H7 (cell line): ENCODE results near the gene PNKP. TPM values are rescaled to one million over a fixed set of nuclear protein-coding genes. Genes with fewer than 3 reads are reported as not detected.

ENCODE experiments used
- DNase-seq: peaks from one replicate; pipeline ENCODE4 v3.0.0; 2012
- H3K27me3 ChIP-seq: 2 replicates; pipeline ENCODE4 v1.6.0; 2011; ENCODE audit warnings: mild to moderate bottlenecking, low read length; ENCODE audit not compliant: control insufficient read depth, insufficient read depth
- H3K36me3 ChIP-seq: replicated peaks from 2 replicates; pipeline ENCODE4 v1.5.1; 2011; ENCODE audit warnings: low read length; ENCODE audit not compliant: control insufficient read depth, insufficient read depth
- H3K4me3 ChIP-seq: 2 replicates; pipeline ENCODE4 v1.5.1; 2011; ENCODE audit warnings: low read depth, mild to moderate bottlenecking, control low read depth, low read length, moderate library complexity; ENCODE audit not compliant: insufficient read depth
- total RNA-seq: library from RNA; depleted of rRNA; stranded (reverse); fragments of >200 nt; shearing (Covaris generic); gene quantifications from 2 replicates; pipeline ENCODE4 v1.2.3, GENCODE V29; 2014

The PNKP gene
- total RNA-seq, 1 experiment from 2014 or later, result 76.2 TPM

DNA sequence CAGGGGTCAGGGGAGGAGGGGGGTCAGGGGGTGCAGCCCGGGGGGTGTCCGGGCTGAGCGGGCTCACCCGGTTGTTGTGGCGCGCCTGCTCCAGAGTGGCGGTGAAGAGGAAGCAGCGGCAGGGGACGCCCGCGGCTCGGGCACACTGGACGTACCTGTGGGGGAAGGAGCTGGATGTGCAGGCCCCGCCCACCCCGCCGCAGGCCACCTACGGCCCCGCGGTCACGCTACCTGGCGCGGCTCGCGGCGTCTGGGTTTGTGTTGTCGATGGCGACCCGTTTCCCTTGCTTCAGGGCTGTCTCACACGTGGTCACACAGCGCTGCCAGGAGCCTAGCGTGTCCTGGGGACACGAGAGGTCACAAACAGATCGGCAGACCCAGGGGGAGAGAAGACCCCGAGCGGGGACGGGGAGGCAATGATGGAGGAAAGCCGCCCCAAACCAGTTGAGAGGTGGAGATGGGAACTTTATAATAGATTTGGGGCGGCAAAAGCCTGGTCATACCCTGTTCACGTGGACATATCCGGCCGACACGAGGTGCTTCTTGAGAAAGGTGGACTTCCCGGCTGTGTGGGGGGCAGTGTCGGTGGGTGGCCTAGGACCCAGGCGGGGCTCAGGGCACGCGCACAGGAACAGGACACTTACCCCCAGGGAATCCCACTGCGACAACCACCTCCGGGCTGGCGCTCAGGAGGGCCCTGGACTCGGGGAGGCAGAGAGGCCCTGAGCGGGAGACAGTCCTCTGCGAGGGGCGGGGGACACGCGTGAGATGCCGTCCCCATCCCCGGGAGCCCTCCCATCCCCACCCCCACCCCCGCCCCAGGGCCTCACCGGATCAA is 5.6 kb downstream of the PNKP start:
- peak; percentile 78 for DNase-seq
- H3K36me3 ChIP-seq, result peaks cover 30% of the 10 kb centered on the region
- no peaks in the 10 kb centered on the region for H3K27me3 ChIP-seq
- no peak overlapping the region for H3K4me3 ChIP-seq

DNA sequence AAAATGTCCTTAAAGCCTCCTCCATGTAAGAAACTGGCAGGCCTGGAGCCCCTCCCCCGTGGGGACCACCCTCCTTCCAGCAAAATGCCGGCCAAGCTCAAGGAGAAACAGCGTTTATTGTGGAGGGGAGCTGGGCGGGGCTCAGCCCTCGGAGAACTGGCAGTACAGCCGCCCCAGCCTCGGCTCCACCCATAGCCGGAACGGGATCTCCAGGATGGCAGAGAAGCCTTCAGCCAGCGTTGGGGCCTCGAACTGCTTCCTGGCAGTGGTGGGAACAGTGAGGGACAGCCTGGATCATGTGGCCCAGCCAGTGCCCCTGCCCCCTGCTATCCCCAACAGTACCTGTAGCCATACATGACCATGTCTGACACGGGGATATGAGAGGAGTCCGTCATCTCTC is 6.3 kb downstream of the PNKP start:
- Histone ChIP-seq H3K27me3 (no peaks in the 10 kb centered on the region), H3K4me3 (no peak overlapping the region), H3K36me3 (peaks cover 32% of the 10 kb centered on the region)
- DNase-seq, result peak; percentile 82

DNA sequence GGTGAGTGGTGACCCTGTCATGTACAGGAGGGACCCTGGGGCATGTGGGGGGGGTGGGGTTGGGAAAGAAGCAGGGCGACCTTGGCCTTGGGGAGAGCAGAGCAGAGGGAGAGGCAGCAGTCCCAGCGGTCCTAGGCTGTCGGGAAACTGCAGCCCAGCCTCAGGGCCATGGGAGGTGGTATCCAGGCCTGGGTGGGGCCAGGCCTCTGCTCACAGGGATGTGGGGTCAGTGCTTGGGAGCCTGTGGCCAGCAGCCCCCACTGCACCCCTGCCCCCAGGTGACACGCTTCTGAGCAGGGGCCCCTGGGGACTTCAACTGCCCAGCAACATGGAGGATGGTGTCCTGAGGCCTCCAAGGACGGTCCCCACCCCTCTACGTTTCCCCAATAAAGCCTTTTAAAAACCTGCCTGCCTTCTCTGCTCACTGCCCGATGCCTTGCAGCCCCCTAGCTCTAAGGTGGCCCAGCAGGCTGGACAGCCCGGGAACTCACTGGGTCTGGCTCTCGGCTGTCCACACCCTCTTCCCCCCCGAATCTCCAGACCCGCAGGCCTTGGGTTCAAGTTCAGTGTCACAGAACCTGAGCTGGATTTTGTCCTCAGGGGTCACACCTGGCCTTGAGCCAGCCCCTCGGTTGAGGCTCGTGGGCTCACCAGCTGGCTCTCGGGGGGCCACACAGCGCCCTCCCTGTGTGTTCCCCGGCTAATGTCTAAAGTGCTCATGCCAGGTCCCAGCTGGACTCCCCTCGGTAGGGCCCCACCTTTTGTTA is 6.9 kb downstream of the PNKP start:
- DNase-seq, result peak; percentile 71
- Histone ChIP-seq H3K27me3 (no peaks in the 10 kb centered on the region), H3K4me3 (no peak overlapping the region), H3K36me3 (peaks cover 32% of the 10 kb centered on the region)

GRCh38 chr19:49859682-49860335 is 7.6 kb downstream of the PNKP start:
- no peak overlapping the region for H3K4me3 ChIP-seq
- DNase-seq, result peak; percentile 59
- H3K27me3 ChIP-seq, result no peaks in the 10 kb centered on the region
- H3K36me3 ChIP-seq, result peaks cover 36% of the 10 kb centered on the region

- no peak overlapping the region for H3K4me3 ChIP-seq
- H3K36me3 ChIP-seq, result peaks cover 24% of the 10 kb centered on the region
- peak; percentile 67 for DNase-seq
- no peaks in the 10 kb centered on the region for H3K27me3 ChIP-seq
Measured at GRCh38 chr19:49858088-49858985, 9.0 kb downstream of the PNKP start.

- no peaks in the 10 kb centered on the region for H3K27me3 ChIP-seq
- peaks cover 23% of the 10 kb centered on the region for H3K36me3 ChIP-seq
- no peak for DNase-seq
- H3K4me3 ChIP-seq, result no peak overlapping the region
Measured at GRCh38 chr19:49857838-49858087, 9.6 kb downstream of the PNKP start.

DNA sequence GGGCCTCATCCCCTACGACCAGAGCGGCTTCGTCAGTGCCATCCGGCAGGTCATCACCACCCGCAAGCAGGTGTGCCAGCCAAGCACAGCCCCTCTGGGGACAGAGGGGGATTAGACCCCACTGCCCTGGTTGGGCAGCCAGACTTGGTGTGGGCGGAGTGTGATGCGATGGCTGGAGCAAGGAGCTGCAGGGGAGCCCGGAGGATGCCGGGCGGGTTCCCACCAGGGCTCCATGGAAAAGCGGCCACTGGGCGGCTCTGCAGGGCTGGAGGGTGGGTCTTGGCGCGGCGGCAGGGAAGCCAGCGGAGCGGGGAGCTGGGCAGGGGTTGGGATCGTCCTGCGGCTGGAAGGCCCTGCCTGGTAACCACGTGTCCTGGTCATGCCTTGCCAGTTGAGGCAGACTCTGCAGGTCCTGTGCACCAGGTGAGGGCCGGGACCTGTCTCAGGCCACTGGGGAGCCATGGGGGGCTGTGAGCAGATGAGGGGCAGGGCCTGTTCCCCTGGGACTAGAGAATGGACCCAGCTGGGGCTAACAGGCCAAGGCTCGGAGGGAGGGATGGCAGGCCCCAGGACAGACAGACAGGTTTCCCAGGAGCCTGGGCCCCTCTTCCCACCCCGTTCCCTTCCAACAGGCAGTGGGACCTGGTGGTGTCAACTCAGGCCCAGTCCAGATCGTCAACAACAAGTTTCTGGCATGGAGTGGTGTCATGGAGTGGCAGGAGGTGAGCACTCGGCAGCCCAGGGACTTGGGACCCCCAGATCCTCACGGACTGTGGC is 10.1 kb downstream of the PNKP start:
- peak; percentile 74 for DNase-seq
- Histone ChIP-seq H3K36me3 (peaks cover 27% of the 10 kb centered on the region), H3K27me3 (no peaks in the 10 kb centered on the region), H3K4me3 (no peak overlapping the region)

DNA sequence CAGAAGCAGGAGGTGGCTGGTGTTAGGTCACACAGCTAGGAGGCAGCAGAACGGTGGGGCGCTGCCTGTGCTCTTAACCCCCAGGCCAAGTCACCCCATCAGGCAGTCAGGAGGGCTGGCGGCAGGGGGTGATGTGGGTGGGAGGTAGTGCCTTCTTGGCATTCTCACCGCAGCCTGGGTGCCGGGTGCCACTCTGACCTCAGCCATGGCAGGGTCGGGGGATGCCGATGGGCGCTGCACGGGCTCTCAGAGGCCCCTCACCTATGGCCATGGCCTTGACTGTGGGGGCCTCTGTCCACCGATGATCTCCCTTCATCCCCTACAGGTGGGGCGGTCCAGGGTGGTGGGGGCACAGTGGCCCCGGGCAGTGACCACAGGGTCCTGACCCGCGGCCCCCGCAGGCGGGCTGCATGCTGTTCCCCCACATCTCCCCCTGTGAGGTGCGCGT is 10.8 kb downstream of the PNKP start:
- Histone ChIP-seq H3K4me3 (no peak overlapping the region), H3K36me3 (peaks cover 27% of the 10 kb centered on the region), H3K27me3 (no peaks in the 10 kb centered on the region)
- DNase-seq, result peak; percentile 58

DNA sequence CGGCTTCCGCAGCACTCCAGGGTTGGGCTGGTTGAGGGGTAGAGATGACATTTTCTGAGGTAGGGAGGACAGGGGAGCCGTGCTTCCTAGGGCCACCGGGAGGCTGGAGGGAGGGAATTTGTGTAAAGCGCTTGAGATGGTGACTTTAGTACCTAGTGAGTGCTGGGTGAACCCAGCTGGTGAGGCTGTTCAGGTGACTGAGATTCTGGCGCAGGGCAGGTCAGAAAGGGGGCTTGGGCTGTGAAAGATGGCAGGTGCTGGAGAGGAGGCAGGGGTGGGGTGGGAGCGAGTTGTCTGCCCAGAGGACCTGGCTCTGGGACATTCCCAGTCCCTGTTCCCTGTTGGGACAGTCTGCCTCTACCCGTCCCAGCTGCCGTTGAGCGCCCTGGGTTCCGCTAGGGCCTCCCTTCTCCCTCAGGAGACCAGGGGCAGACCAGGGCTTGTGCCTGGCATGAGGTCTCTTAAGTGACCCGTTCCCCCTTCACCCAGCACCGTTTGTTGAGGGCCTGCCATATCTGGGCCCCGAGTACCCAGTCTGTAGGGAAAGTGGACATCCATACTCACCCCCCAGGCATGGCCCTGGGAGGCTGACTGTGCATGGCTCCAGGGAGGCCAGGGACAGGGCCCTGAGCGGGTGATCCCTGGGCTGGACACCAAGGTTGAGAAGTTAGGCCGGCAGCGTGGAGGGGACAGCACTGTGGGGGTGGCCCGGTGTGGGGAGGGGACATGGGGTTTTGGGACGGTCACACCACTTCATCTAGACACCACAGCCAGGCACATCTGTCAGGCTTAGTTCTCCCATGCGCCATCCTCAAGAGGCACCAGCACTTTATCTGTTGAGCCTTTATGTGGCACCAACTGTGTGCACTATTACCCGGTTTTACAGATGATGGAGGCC is 11.5 kb downstream of the PNKP start:
- no peak overlapping the region for H3K4me3 ChIP-seq
- peak; percentile 55 for DNase-seq
- peaks cover 25% of the 10 kb centered on the region for H3K36me3 ChIP-seq
- H3K27me3 ChIP-seq, result no peaks in the 10 kb centered on the region

- Histone ChIP-seq H3K36me3 (peaks cover 22% of the 10 kb centered on the region), H3K4me3 (no peak overlapping the region), H3K27me3 (no peaks in the 10 kb centered on the region)
- DNase-seq, result peak; percentile 52
Measured at GRCh38 chr19:49855277-49855675, 12.1 kb downstream of the PNKP start.

DNA sequence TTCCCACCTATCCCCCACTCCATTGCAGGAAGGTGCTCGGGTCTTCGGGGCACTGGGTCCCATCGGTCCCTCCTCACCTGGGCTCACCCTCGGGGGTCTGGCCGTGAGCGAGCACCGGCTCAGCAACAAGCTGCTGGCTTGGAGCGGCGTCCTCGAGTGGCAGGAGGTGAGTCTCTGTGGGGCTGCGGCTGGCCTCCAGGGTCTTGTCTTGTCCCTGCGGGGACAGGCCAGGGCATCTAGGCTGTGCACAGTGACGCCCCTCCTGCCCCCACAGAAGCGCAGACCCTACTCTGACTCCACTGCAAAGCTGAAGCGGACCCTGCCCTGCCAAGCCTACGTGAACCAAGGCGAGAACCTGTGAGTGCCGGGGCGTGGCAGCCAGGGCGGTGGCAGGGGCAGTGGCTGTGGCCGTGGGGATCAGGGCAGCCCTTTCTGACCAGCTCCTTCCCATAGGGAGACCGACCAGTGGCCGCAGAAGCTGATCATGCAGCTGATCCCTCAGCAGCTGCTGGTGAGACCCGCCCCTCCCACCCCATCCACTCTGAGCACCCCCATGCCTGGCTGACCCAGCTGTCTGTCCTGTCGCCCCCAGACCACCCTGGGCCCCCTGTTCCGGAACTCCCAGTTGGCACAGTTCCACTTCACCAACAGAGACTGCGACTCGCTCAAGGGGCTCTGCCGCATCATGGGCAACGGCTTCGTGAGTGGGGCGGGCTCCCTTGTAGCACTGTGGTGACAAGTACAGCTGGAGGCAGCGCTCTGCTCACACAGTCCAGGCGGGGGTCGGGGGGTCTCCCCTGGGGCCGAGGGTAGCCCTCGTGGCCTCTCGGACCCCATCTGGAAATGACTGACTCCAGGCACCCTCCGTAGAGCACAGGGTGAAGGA is 12.8 kb downstream of the PNKP start:
- Histone ChIP-seq H3K4me3 (no peak overlapping the region), H3K36me3 (peaks cover 17% of the 10 kb centered on the region), H3K27me3 (no peaks in the 10 kb centered on the region)
- DNase-seq, result peak; percentile 41

DNA sequence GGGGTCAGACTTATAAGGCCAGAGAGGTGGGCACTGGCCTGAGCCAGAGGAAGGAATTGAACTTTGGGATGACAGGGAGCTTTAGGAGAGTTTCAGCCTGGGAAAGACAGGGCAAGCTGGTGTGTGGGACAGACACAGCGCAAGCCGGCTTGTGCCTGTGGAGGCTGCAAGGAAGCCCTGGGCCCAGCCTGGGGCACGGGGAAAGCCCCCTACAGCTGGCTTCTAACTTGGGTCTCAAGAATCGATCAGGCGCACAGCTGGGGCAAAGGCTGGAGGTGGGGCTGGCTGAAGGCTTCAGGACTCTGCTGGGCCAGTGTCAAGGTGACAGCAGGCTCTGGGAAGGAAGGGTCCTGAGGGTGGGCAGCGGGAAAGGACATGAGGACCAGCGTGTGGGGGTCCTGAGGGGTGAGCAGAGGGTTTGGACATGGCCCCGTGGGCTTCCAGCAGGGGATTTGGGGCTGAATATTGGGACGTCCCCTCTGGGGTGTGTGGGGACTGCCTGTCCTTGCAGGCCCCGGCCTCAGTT is 13.5 kb downstream of the PNKP start:
- Histone ChIP-seq H3K36me3 (peaks cover 17% of the 10 kb centered on the region), H3K27me3 (no peaks in the 10 kb centered on the region), H3K4me3 (no peak overlapping the region)
- peak; percentile 41 for DNase-seq
